SH-SY5Y (cell line): ENCODE measurements around the gene LRRC14B.

Experiments used
- GATA2 ChIP-seq: IDR thresholded peaks from 2 replicates; pipeline ENCODE4 v1.6.1; 2011; ENCODE audit warnings: mild to moderate bottlenecking, low read depth, low read length
- GATA3 ChIP-seq: IDR thresholded peaks from 2 replicates; pipeline ENCODE4 v1.6.1; 2011; ENCODE audit warnings: low read depth, mild to moderate bottlenecking, low read length, moderate library complexity

DNA sequence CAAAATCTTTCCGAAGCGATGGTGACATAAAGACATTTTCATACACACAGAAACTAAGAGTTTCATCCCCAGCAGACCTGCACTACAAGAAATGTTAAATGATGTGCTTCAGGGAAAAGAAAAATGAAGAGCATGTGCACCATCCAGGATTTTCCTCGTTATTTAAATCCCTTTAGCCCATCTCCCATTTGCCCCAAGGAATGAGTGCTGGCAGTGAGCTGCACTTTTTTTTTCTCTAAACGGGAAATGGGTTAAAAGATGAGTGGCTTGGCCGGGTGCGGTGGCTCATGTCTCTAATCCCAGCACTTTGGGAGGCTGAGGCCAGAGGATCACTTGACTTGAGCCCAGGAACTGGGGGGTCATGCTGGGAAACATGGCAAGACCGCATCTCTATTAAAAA, 6.8 kb upstream of the LRRC14B start:
- no peak for TF ChIP-seq GATA3
- no peak for TF ChIP-seq GATA2
